ENCODE results near the gene HDDC3.
"Not testable (repeated sequence)": the region's sequence is repeated elsewhere in the genome, so short reads cannot be mapped to it uniquely, and the experiment has no call there.

HDDC3 gene

GRCh38 chr15:90929246-90930019, 2.9 kb downstream of the HDDC3 start:
- no peak for TF ChIP-seq CTCF (conservative IDR thresholded peaks at IDR 0.05; ENCODE audit: low read depth)
- H3K27ac ChIP-seq = peak overlapping the region; percentile 90
- POLR2A ChIA-PET (ENCODE audit: low non-redundant PET) = interaction anchor here (0.6 to 0.8 kb wide), 2 partner anchors 19 to 401 kb away, joined by 3 to 5 read pairs; no protein-coding TSS in a partner anchor
- DNase-seq (ENCODE audit: low spot score) = no peak
- CTCF ChIA-PET = interaction anchor here (0.6 to 0.8 kb wide), 4 partner anchors 27 to 1659 kb away, joined by 3 to 9 read pairs (median 3); no protein-coding TSS in a partner anchor

GRCh38 chr15:90928106-90928505, 4.2 kb downstream of the HDDC3 start:
- H3K27ac ChIP-seq = 0 out of 2 replicates have a peak overlapping the region, but pooled peaks have one; percentile 8
- DNase-seq (ENCODE audit: low spot score); POLR2A ChIA-PET (ENCODE audit: low non-redundant PET); CTCF ChIA-PET: not testable (repeated sequence)

- DNase-seq (ENCODE audit: low spot score); CTCF ChIA-PET; H3K27ac ChIP-seq: not testable (repeated sequence)
- POLR2A ChIA-PET (ENCODE audit: low non-redundant PET) = interaction anchor here (0.6 kb wide), 1 partner anchor 21 kb away, joined by 3 read pairs; no protein-coding TSS in a partner anchor
These were observed 5.6 kb downstream of the HDDC3 start for GRCh38 chr15:90926766-90927165.

- ChIA-PET CTCF (no interaction called here), POLR2A (ENCODE audit: low non-redundant PET) (no interaction called here)
- DNase-seq (ENCODE audit: low spot score) = no peak
- no peak overlapping the region for H3K27ac ChIP-seq
- TF ChIP-seq CTCF (conservative IDR thresholded peaks at IDR 0.05; ENCODE audit: low read depth) = no peak
These were observed 8.0 kb downstream of the HDDC3 start for GRCh38 chr15:90924375-90924774.

- H3K27ac ChIP-seq; POLR2A ChIA-PET (ENCODE audit: low non-redundant PET); DNase-seq (ENCODE audit: low spot score): not testable (repeated sequence)
- CTCF ChIA-PET = interaction anchor here (0.7 to 0.9 kb wide), 2 partner anchors 9 to 12 kb away, joined by 3 read pairs; no protein-coding TSS in a partner anchor
These were observed 9.5 kb downstream of the HDDC3 start for GRCh38 chr15:90922712-90923322.

GRCh38 chr15:90921887-90922286, 10.5 kb downstream of the HDDC3 start:
- CTCF ChIA-PET = no interaction called here
- POLR2A ChIA-PET (ENCODE audit: low non-redundant PET) = no interaction called here
- DNase-seq (ENCODE audit: low spot score) = no peak
- no peak for TF ChIP-seq CTCF (conservative IDR thresholded peaks at IDR 0.05; ENCODE audit: low read depth)
- H3K27ac ChIP-seq = no peak overlapping the region

- ChIA-PET CTCF (no interaction called here), POLR2A (ENCODE audit: low non-redundant PET) (no interaction called here)
- no peak for TF ChIP-seq CTCF (conservative IDR thresholded peaks at IDR 0.05; ENCODE audit: low read depth)
- no peak for DNase-seq (ENCODE audit: low spot score)
- no peak overlapping the region for H3K27ac ChIP-seq
These were observed 13.5 kb downstream of the HDDC3 start for GRCh38 chr15:90918835-90919234.
